GM23338 (cell line): ENCODE results near the gene GATA1. TPM values are rescaled to one million over a fixed set of nuclear protein-coding genes. Genes with fewer than 3 reads are reported as not detected.
A peak's percentile ranks its signal among the peaks of the same experiment; 100 is the strongest.

ENCODE experiments used
- ATAC-seq: fragments of 200-7000 bp; cut with Tn5 transposase; 3 replicates; pipeline ENCODE4 v1.9.1; 2020
- DNase-seq: peaks from one replicate; pipeline ENCODE4 v3.0.0-alpha.2; 2015; ENCODE audit warnings: low spot score
- H2AFZ ChIP-seq: fragments of 200-600 bp; sonication (generic); 2 replicates; pipeline ENCODE4 v1.8.0; 2016; ENCODE audit warnings: antibody characterized with exemption, mild to moderate bottlenecking, moderate library complexity
- H3F3A ChIP-seq: fragments of 200-600 bp; sonication (generic); replicated peaks from 2 replicates; pipeline ENCODE4 v1.8.0; 2017; ENCODE audit warnings: antibody characterized with exemption, mixed run types, low read depth
- H3K27ac ChIP-seq: fragments of 200-600 bp; sonication (generic); 2 replicates; pipeline ENCODE4 v1.6.1; 2016; ENCODE audit warnings: low read depth
- H3K27me3 ChIP-seq: fragments of 200-600 bp; sonication (generic); 2 replicates; pipeline ENCODE4 v1.8.0; 2016; ENCODE audit warnings: mild to moderate bottlenecking, mixed run types, moderate library complexity; ENCODE audit not compliant: insufficient read depth
- H3K36me3 ChIP-seq: fragments of 200-600 bp; sonication (generic); 2 replicates; pipeline ENCODE4 v1.8.0; 2016; ENCODE audit warnings: mild to moderate bottlenecking; ENCODE audit not compliant: insufficient read depth
- H3K4me1 ChIP-seq: fragments of 200-600 bp; sonication (generic); 2 replicates; pipeline ENCODE4 v1.8.0; 2016; ENCODE audit warnings: mild to moderate bottlenecking, moderate library complexity; ENCODE audit not compliant: insufficient read depth
- H3K4me2 ChIP-seq: fragments of 200-600 bp; sonication (generic); 2 replicates; pipeline ENCODE4 v1.7.1; 2017; ENCODE audit warnings: mixed run types
- H3K4me3 ChIP-seq: fragments of 200-600 bp; sonication (generic); 2 replicates; pipeline ENCODE4 v1.6.1; 2016; ENCODE audit warnings: mixed run types
- H3K79me2 ChIP-seq: fragments of 200-600 bp; sonication (generic); replicated peaks from 2 replicates; pipeline ENCODE4 v1.8.0; 2017; ENCODE audit warnings: mild to moderate bottlenecking; ENCODE audit not compliant: insufficient read depth
- H3K9me2 ChIP-seq: fragments of 200-600 bp; sonication (generic); 2 replicates; pipeline ENCODE4 v1.8.0; 2017; ENCODE audit not compliant: insufficient read depth
- H4K20me1 ChIP-seq: fragments of 200-600 bp; sonication (generic); replicated peaks from 2 replicates; pipeline ENCODE4 v1.8.0; 2017; ENCODE audit warnings: mild to moderate bottlenecking; ENCODE audit not compliant: insufficient read depth
- H3K27ac Mint-ChIP-seq: 2 replicates; pipeline ENCODE4 v1.8.0; 2020; ENCODE audit warnings: inconsistent platforms, mild to moderate bottlenecking, moderate library complexity, mixed read lengths
- H3K27me3 Mint-ChIP-seq: 3 replicates; pipeline ENCODE4 v1.8.0; 2022; ENCODE audit warnings: low read depth, mild to moderate bottlenecking, moderate library complexity, mixed read lengths, inconsistent platforms; ENCODE audit not compliant: insufficient read depth, poor library complexity
- H3K36me3 Mint-ChIP-seq: 3 replicates; pipeline ENCODE4 v1.8.0; 2021; ENCODE audit warnings: low read depth, mild to moderate bottlenecking, inconsistent platforms, moderate library complexity, mixed read lengths
- H3K4me1 Mint-ChIP-seq: 3 replicates; pipeline ENCODE4 v1.8.0; 2020; ENCODE audit warnings: mild to moderate bottlenecking, inconsistent platforms, mixed read lengths
- H3K4me3 Mint-ChIP-seq: 3 replicates; pipeline ENCODE4 v1.8.0; 2021; ENCODE audit warnings: moderate library complexity, mild to moderate bottlenecking, inconsistent platforms, mixed read lengths
- H3K9me3 Mint-ChIP-seq: 3 replicates; pipeline ENCODE4 v1.8.0; 2020; ENCODE audit warnings: moderate library complexity, mild to moderate bottlenecking, inconsistent platforms, mixed read lengths
- NANOG ChIP-seq: IDR thresholded peaks from 2 replicates; pipeline ENCODE4 v1.6.1; 2016; ENCODE audit warnings: antibody characterized with exemption, borderline replicate concordance
- POLR2AphosphoS5 ChIP-seq: IDR thresholded peaks from 2 replicates; pipeline ENCODE4 v1.6.1; 2016; ENCODE audit warnings: antibody characterized with exemption, low read depth
- STAT1 ChIP-seq: IDR thresholded peaks from one replicate; pipeline ENCODE4 v1.6.1; 2016; ENCODE audit warnings: antibody characterized with exemption; ENCODE audit not compliant: unreplicated experiment
- ZNF114 ChIP-seq: fragments of 250-450 bp; sonication (Bioruptor Pico); IDR thresholded peaks from 2 replicates; pipeline ENCODE4 v1.5.0; 2020; ENCODE audit warnings: mild to moderate bottlenecking, moderate library complexity
- ZNF331 ChIP-seq: fragments of 250-450 bp; sonication (Bioruptor Pico); IDR thresholded peaks from 2 replicates; pipeline ENCODE4 v1.5.0; 2020; ENCODE audit warnings: low read depth, mild to moderate bottlenecking, moderate library complexity
- ZNF462 ChIP-seq: fragments of 250-450 bp; sonication (Bioruptor Pico); IDR thresholded peaks from 2 replicates; pipeline ENCODE4 v1.5.0; 2020; ENCODE audit warnings: mild to moderate bottlenecking, moderate library complexity
- polyA plus RNA-seq: library from polyadenylated mRNA; unstranded; fragments of >200 nt; fragmentation: Nextera tagmentation; extraction: Ambion mirVana; gene quantifications from 2 replicates; pipeline ENCODE4 v1.2.1, GENCODE V29; 2016
- total RNA-seq: library from RNA; depleted of rRNA; stranded (reverse); fragments of >200 nt; shearing (Covaris generic); gene quantifications from 2 replicates; pipeline ENCODE4 v1.2.3, GENCODE V29; 2014
- TF ChIP-seq, protein P1 (sequence below), 2 experiments: fragments of 200-600 bp in 1 of 2; sonication (generic) in 1 of 2; conservative IDR thresholded peaks; 2 replicates each; pipeline versions ENCODE4 v1.5.1 to v1.6.1; 2016 to 2017; ENCODE audit warnings: antibody characterized with exemption in 2 of 2, low read depth in 2 of 2, mild to moderate bottlenecking in 2 of 2, moderate library complexity in 1 of 2
- TF ChIP-seq, protein P2 (sequence below): IDR thresholded peaks from one replicate; pipeline ENCODE4 v1.6.1; 2018; ENCODE audit warnings: antibody characterized with exemption; ENCODE audit not compliant: unreplicated experiment

GATA1 gene
- total and polyA plus RNA-seq, 2 experiments from 2014 or later, result not detected

GRCh38 chrX:48806081-48806480, 19.7 kb downstream of the GATA1 start:
- DNase-seq, result no peak
- Histone ChIP-seq H2AFZ (no peak overlapping the region), H3K4me2 (no peak overlapping the region), H3K27ac (no peak overlapping the region), H3K36me3 (no peaks in the 10 kb centered on the region), H3K4me1 (peaks cover 3% of the 10 kb centered on the region; the same call in 1 of the 2 replicates), H3F3A (0 out of 2 replicates have a peak, but pooled peaks cover 2% of the 10 kb centered on the region), H4K20me1 (no peaks in the 10 kb centered on the region), H3K27me3 (no peaks in the 10 kb centered on the region), H3K9me2 (no peaks in the 10 kb centered on the region), H3K79me2 (no peaks in the 10 kb centered on the region), H3K4me3 (no peak overlapping the region)
- ATAC-seq, result no peak
- H3K4me1 Mint-ChIP-seq, result peaks cover 2% of the 10 kb centered on the region; the same call in 2 of the 3 replicates
- H3K9me3 Mint-ChIP-seq, result no peaks in the 10 kb centered on the region
- H3K36me3 Mint-ChIP-seq, result peaks cover 19% of the 10 kb centered on the region
- no peak overlapping the region for H3K27ac Mint-ChIP-seq
- peaks cover 6% of the 10 kb centered on the region for H3K27me3 Mint-ChIP-seq
- H3K4me3 Mint-ChIP-seq, result no peak overlapping the region
- TF ChIP-seq, protein P1, sequence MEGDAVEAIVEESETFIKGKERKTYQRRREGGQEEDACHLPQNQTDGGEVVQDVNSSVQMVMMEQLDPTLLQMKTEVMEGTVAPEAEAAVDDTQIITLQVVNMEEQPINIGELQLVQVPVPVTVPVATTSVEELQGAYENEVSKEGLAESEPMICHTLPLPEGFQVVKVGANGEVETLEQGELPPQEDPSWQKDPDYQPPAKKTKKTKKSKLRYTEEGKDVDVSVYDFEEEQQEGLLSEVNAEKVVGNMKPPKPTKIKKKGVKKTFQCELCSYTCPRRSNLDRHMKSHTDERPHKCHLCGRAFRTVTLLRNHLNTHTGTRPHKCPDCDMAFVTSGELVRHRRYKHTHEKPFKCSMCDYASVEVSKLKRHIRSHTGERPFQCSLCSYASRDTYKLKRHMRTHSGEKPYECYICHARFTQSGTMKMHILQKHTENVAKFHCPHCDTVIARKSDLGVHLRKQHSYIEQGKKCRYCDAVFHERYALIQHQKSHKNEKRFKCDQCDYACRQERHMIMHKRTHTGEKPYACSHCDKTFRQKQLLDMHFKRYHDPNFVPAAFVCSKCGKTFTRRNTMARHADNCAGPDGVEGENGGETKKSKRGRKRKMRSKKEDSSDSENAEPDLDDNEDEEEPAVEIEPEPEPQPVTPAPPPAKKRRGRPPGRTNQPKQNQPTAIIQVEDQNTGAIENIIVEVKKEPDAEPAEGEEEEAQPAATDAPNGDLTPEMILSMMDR (conservative IDR thresholded peaks at IDR 0.05; ENCODE audit: low read depth in 2 of 2), result peak in 1 of 2 experiments; percentile 46; a peak in 2 of 4 replicates
- TF ChIP-seq POLR2AphosphoS5, result no peak

DNA sequence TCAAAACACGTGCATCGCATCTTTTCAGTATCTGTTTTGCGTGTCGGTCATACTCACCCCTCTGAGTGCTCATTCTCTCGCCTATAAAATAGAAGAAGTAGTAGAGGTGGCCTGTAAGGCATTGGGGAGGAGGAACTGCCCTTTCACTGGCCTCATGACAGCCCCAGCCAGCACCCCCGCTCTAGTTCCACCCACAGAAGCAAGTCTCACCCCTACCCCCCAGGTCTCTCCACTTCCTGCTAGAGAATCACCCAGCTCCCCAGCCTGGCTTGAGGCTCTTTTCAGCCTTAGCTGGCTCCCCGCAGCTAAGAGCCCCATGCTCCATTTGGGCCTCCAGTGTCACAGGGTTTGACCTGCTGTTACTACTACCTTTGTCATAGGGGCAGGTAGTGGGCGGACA, 27.3 kb downstream of the GATA1 start:
- no peaks in the 10 kb centered on the region for H3K27me3 ChIP-seq
- no peaks in the 10 kb centered on the region for H3K4me1 Mint-ChIP-seq
- no peak overlapping the region for H3K4me3 Mint-ChIP-seq
- H3K27ac Mint-ChIP-seq, result peak overlapping the region; percentile 59; the same call in 1 of the 2 replicates
- H3K9me3 Mint-ChIP-seq, result no peaks in the 10 kb centered on the region
- H3K4me2 ChIP-seq, result no peak overlapping the region
- no peak overlapping the region for H3K4me3 ChIP-seq
- H3K36me3 Mint-ChIP-seq, result no peaks in the 10 kb centered on the region; the same call in 2 of the 3 replicates
- no peaks in the 10 kb centered on the region for H3K4me1 ChIP-seq
- no peaks in the 10 kb centered on the region for H3K27me3 Mint-ChIP-seq
- DNase-seq (no peak), ATAC-seq (no peak)
- H3K79me2 ChIP-seq, result no peaks in the 10 kb centered on the region
- H4K20me1 ChIP-seq, result no peaks in the 10 kb centered on the region
- no peaks in the 10 kb centered on the region for H3F3A ChIP-seq
- no peak overlapping the region for H2AFZ ChIP-seq
- no peaks in the 10 kb centered on the region for H3K36me3 ChIP-seq
- H3K9me2 ChIP-seq, result no peaks in the 10 kb centered on the region
- H3K27ac ChIP-seq, result no peak overlapping the region
- no peak for TF ChIP-seq STAT1
- no peak for TF ChIP-seq ZNF114 (CRISPR knock-in tag)
- TF ChIP-seq, protein P1 (conservative IDR thresholded peaks at IDR 0.05; ENCODE audit: low read depth in 2 of 2), result no peak
- no peak for TF ChIP-seq ZNF462 (CRISPR knock-in tag)
- no peak for TF ChIP-seq ZNF331 (CRISPR knock-in tag)
- TF ChIP-seq NANOG, result no peak
- TF ChIP-seq, protein P2, sequence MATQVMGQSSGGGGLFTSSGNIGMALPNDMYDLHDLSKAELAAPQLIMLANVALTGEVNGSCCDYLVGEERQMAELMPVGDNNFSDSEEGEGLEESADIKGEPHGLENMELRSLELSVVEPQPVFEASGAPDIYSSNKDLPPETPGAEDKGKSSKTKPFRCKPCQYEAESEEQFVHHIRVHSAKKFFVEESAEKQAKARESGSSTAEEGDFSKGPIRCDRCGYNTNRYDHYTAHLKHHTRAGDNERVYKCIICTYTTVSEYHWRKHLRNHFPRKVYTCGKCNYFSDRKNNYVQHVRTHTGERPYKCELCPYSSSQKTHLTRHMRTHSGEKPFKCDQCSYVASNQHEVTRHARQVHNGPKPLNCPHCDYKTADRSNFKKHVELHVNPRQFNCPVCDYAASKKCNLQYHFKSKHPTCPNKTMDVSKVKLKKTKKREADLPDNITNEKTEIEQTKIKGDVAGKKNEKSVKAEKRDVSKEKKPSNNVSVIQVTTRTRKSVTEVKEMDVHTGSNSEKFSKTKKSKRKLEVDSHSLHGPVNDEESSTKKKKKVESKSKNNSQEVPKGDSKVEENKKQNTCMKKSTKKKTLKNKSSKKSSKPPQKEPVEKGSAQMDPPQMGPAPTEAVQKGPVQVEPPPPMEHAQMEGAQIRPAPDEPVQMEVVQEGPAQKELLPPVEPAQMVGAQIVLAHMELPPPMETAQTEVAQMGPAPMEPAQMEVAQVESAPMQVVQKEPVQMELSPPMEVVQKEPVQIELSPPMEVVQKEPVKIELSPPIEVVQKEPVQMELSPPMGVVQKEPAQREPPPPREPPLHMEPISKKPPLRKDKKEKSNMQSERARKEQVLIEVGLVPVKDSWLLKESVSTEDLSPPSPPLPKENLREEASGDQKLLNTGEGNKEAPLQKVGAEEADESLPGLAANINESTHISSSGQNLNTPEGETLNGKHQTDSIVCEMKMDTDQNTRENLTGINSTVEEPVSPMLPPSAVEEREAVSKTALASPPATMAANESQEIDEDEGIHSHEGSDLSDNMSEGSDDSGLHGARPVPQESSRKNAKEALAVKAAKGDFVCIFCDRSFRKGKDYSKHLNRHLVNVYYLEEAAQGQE, result no peak
